ENCODE results near the gene D2HGDH. TPM values are rescaled to one million over a fixed set of nuclear protein-coding genes. Genes with fewer than 3 reads are reported as not detected.
"Not testable (repeated sequence)": the region's sequence is repeated elsewhere in the genome, so short reads cannot be mapped to it uniquely, and the experiment has no call there.

The D2HGDH gene
- total RNA-seq, 1 donor from 2014 or later, result 10.0 TPM

GRCh38 chr2:241817126-241817820 is 82.8 kb downstream of the D2HGDH start:
- H3K9ac ChIP-seq (ENCODE audit: low read length), result no peak overlapping the region
- no peaks in the 10 kb centered on the region for H3K4me1 Mint-ChIP-seq (ENCODE audit: low read depth, unreplicated experiment)
- no peak overlapping the region for H3K27ac Mint-ChIP-seq (ENCODE audit: unreplicated experiment)
- peaks cover 2% of the 10 kb centered on the region for H3K9me3 Mint-ChIP-seq (ENCODE audit: unreplicated experiment)
- no peak overlapping the region for H3K4me3 ChIP-seq (ENCODE audit: insufficient read depth, low read depth, low read length)
- no peak overlapping the region for H2AFZ ChIP-seq (ENCODE audit: low read depth, low read length)
- FAIRE-seq, result no peak
- H3K9me3 ChIP-seq (ENCODE audit: insufficient read depth, low read depth, low read length), result no peaks in the 10 kb centered on the region
- no peak for DNase-seq (ENCODE audit: low read depth)
- H3K36me3 ChIP-seq (ENCODE audit: insufficient read depth, low read length), result no peaks in the 10 kb centered on the region
- no peaks in the 10 kb centered on the region for H3K4me1 ChIP-seq (ENCODE audit: insufficient read depth, low read length)
- no peaks in the 10 kb centered on the region for H3K79me2 ChIP-seq (ENCODE audit: insufficient read depth, low read length)
- no peak overlapping the region for H3K27ac ChIP-seq (ENCODE audit: low read depth, low read length)
- H3K27me3 ChIP-seq (ENCODE audit: insufficient read depth, low read length), result no peaks in the 10 kb centered on the region
- TF ChIP-seq EZH2 (IDR thresholded peaks at IDR 0.05; ENCODE audit: insufficient read depth, low read length) (no peak), CTCF (IDR thresholded peaks at IDR 0.05; ENCODE audit: insufficient read depth, low read depth, low read length) (no peak)
- H4K20me1 ChIP-seq (ENCODE audit: insufficient read depth, low read length), result no peaks in the 10 kb centered on the region
- H3K27me3 Mint-ChIP-seq (ENCODE audit: low read depth, unreplicated experiment), result peaks cover 16% of the 10 kb centered on the region
- no peak overlapping the region for H3K4me2 ChIP-seq (ENCODE audit: low read length)
- H3K36me3 Mint-ChIP-seq (ENCODE audit: low read depth, unreplicated experiment), result no peaks in the 10 kb centered on the region
- no peak overlapping the region for H3K4me3 Mint-ChIP-seq (ENCODE audit: unreplicated experiment)

GRCh38 chr2:241817821-241818215 is 83.4 kb downstream of the D2HGDH start:
- H3K4me3 ChIP-seq (ENCODE audit: insufficient read depth, low read depth, low read length); H3K4me2 ChIP-seq (ENCODE audit: low read length); H3K9me3 ChIP-seq (ENCODE audit: insufficient read depth, low read depth, low read length); H3K36me3 ChIP-seq (ENCODE audit: insufficient read depth, low read length); H3K4me1 Mint-ChIP-seq (ENCODE audit: low read depth, unreplicated experiment); H3K27ac Mint-ChIP-seq (ENCODE audit: unreplicated experiment); H2AFZ ChIP-seq (ENCODE audit: low read depth, low read length); H3K9me3 Mint-ChIP-seq (ENCODE audit: unreplicated experiment); H3K9ac ChIP-seq (ENCODE audit: low read length); H3K27ac ChIP-seq (ENCODE audit: low read depth, low read length); H3K36me3 Mint-ChIP-seq (ENCODE audit: low read depth, unreplicated experiment); FAIRE-seq; DNase-seq (ENCODE audit: low read depth); H3K79me2 ChIP-seq (ENCODE audit: insufficient read depth, low read length); H3K4me3 Mint-ChIP-seq (ENCODE audit: unreplicated experiment); H3K4me1 ChIP-seq (ENCODE audit: insufficient read depth, low read length); H4K20me1 ChIP-seq (ENCODE audit: insufficient read depth, low read length); H3K27me3 ChIP-seq (ENCODE audit: insufficient read depth, low read length): not testable (repeated sequence)
- H3K27me3 Mint-ChIP-seq (ENCODE audit: low read depth, unreplicated experiment), result peaks cover 20% of the 10 kb centered on the region

Other genes starting within 250 kb of the D2HGDH start
- gene STK25, start 226.0 kb upstream of the D2HGDH start, total RNA-seq, result 185 and 211 TPM in 2 replicates
- 64.2 and 64.9 TPM in 2 replicates for gene BOK, start 175.9 kb upstream of the D2HGDH start, total RNA-seq
- 46.0 and 47.2 TPM in 2 replicates for gene THAP4, start 97.5 kb upstream of the D2HGDH start, total RNA-seq
- gene ATG4B, start 96.9 kb upstream of the D2HGDH start, total RNA-seq, result 75.4 and 83.2 TPM in 2 replicates
- gene DTYMK, start 47.8 kb upstream of the D2HGDH start, total RNA-seq, result 25.5 and 26.1 TPM in 2 replicates
- 15.8 and 19.7 TPM in 2 replicates for gene ING5, start 32.6 kb upstream of the D2HGDH start, total RNA-seq
- gene GAL3ST2, start 42.2 kb downstream of the D2HGDH start, total RNA-seq, result not detected in 2 replicates
- gene NEU4, start 74.6 kb downstream of the D2HGDH start, total RNA-seq, result 0.09 and 0.22 TPM in 2 replicates
- not detected in 2 replicates for gene PDCD1, start 124.3 kb downstream of the D2HGDH start, total RNA-seq
- gene RTP5, start 135.1 kb downstream of the D2HGDH start, total RNA-seq, result not detected in 2 replicates